GM12878 (cell line): ENCODE results near the gene MGAT4B. TPM values are rescaled to one million over a fixed set of nuclear protein-coding genes. Genes with fewer than 3 reads are reported as not detected.

ENCODE experiments used
- ATAC-seq: fragments of 200-7000 bp; cut with Tn5 transposase; 3 replicates; pipeline ENCODE4 v1.9.1; 2020; ENCODE audit warnings: mild to moderate bottlenecking, moderate library complexity
- BruUV-seq: library from RNA; stranded (reverse); fragments of 400-500 nt; replicated peaks from 2 replicates; lab custom pipeline; 2021; lab: Mats Ljungman, UMichigan
- CTCF ChIA-PET: fragments of 300-600 bp; sonication (Branson Sonifier 250); formaldehyde crosslinking; extraction: SDS; loops from one replicate; lab custom pipeline; 2021; ENCODE audit warnings: inconsistent platforms; lab: Yijun Ruan, JAX
- POLR2A ChIA-PET: fragments of 350-600 bp; formaldehyde crosslinking; extraction: SDS; loops from one replicate; lab custom pipeline; 2021; ENCODE audit warnings: inconsistent platforms; lab: Charles Lee
- RAD21 ChIA-PET: fragments of 300-600 bp; sonication (Branson Sonifier 250); formaldehyde crosslinking; loops from one replicate; lab custom pipeline; 2023; ENCODE audit warnings: antibody characterized with exemption; ENCODE audit not compliant: unreplicated experiment; lab: Charles Lee
- SMC1A ChIA-PET: fragments of 300-600 bp; sonication (Branson Sonifier 250); formaldehyde crosslinking; loops from one replicate; lab custom pipeline; 2023; ENCODE audit not compliant: unreplicated experiment, uncharacterized antibody; lab: Charles Lee
- DNase-seq: peaks from one replicate; pipeline ENCODE4 v3.0.0-alpha.2; 2011; ENCODE audit warnings: low read depth, low spot score
- FAIRE-seq: peaks from 3 replicates; lab custom pipeline; 2011; peaks lifted over from hg19 to GRCh38; lab: Jason Lieb, UNC
- H2AFZ ChIP-seq: 2 replicates; pipeline ENCODE4 v1.6.0; 2011; ENCODE audit warnings: low read depth, low read length, control low read depth; ENCODE audit not compliant: control insufficient read depth
- H3K27ac ChIP-seq: 2 replicates; pipeline ENCODE4 v1.5.1; 2011; ENCODE audit warnings: control low read depth; ENCODE audit not compliant: control insufficient read depth, insufficient read depth
- H3K27me3 ChIP-seq, 2 experiments: replicated peaks in 1 of 2; 2 replicates each; pipeline versions ENCODE4 v1.6.0 to v1.6.1; 2011; ENCODE audit warnings: low read length in 1 of 2; ENCODE audit not compliant: control insufficient read depth in 2 of 2, insufficient read depth in 2 of 2
- H3K36me3 ChIP-seq, 2 experiments: 2 replicates each; pipeline ENCODE4 v1.5.1; 2011; ENCODE audit warnings: low read length in 1 of 2; ENCODE audit not compliant: control insufficient read depth in 2 of 2, insufficient read depth in 2 of 2
- H3K4me1 ChIP-seq: 2 replicates; pipeline ENCODE4 v1.6.1; 2011; ENCODE audit warnings: mild to moderate bottlenecking, low read length, moderate library complexity, mixed read lengths; ENCODE audit not compliant: control insufficient read depth, insufficient read depth
- H3K4me2 ChIP-seq: 2 replicates; pipeline ENCODE4 v1.6.0; 2011; ENCODE audit warnings: control low read depth; ENCODE audit not compliant: control insufficient read depth, insufficient read depth
- H3K4me3 ChIP-seq: fragments of 200-600 bp; sonication (generic); 2 replicates; pipeline ENCODE4 v1.5.1; 2016
- H3K79me2 ChIP-seq: 2 replicates; pipeline ENCODE4 v1.6.0; 2011; ENCODE audit warnings: low read length; ENCODE audit not compliant: control insufficient read depth, insufficient read depth
- H3K9ac ChIP-seq: 2 replicates; pipeline ENCODE4 v1.8.0; 2011; ENCODE audit warnings: low read length, control low read depth, mixed read lengths; ENCODE audit not compliant: control insufficient read depth, insufficient read depth
- H3K9me3 ChIP-seq: replicated peaks from 3 replicates; pipeline ENCODE4 v1.5.1; 2011; ENCODE audit warnings: mild to moderate bottlenecking, low read length; ENCODE audit not compliant: control insufficient read depth, insufficient read depth
- H4K20me1 ChIP-seq: 2 replicates; pipeline ENCODE4 v1.6.0; 2011; ENCODE audit not compliant: control insufficient read depth, insufficient read depth
- CHD2 ChIP-seq: IDR thresholded peaks from 2 replicates; pipeline ENCODE4 v1.6.1; 2011; ENCODE audit warnings: low read depth, low read length, improper control_type of control experiment, borderline replicate concordance
- JUNB ChIP-seq: IDR thresholded peaks from 2 replicates; pipeline ENCODE4 v1.6.1; 2016; ENCODE audit warnings: antibody characterized with exemption, mild to moderate bottlenecking
- MEF2A ChIP-seq: IDR thresholded peaks from 2 replicates; pipeline ENCODE4 v1.6.1; 2011; ENCODE audit warnings: low read depth, mild to moderate bottlenecking, low read length, moderate library complexity; ENCODE audit not compliant: insufficient read depth
- MTA3 ChIP-seq: IDR thresholded peaks from 2 replicates; pipeline ENCODE4 v1.6.1; 2012; ENCODE audit warnings: low read length, inconsistent platforms, borderline replicate concordance
- MXI1 ChIP-seq: fragments of 150-350 bp; IDR thresholded peaks from 2 replicates; pipeline ENCODE4 v1.6.1; 2011; ENCODE audit warnings: low read depth, mild to moderate bottlenecking, inconsistent platforms, low read length, improper control_type of control experiment
- POLR2A ChIP-seq: IDR thresholded peaks from 2 replicates; pipeline ENCODE4 v1.6.1; 2011; ENCODE audit warnings: low read depth, mild to moderate bottlenecking, low read length
- RAD51 ChIP-seq: fragments of 450-650 bp; IDR thresholded peaks from 2 replicates; pipeline ENCODE4 v1.6.1; 2016; ENCODE audit warnings: moderate library complexity, mild to moderate bottlenecking, inconsistent platforms
- RELA ChIP-seq: fragments of 450-650 bp; IDR thresholded peaks from 2 replicates; pipeline ENCODE4 v1.8.0; 2014; ENCODE audit warnings: borderline replicate concordance; ENCODE audit not compliant: partially characterized antibody
- RFX5 ChIP-seq: IDR thresholded peaks from 2 replicates; pipeline ENCODE4 v1.6.1; 2011; ENCODE audit warnings: low read depth, low read length, improper control_type of control experiment
- SREBF2 ChIP-seq: IDR thresholded peaks from 2 replicates; pipeline ENCODE4 v1.6.1; 2012; ENCODE audit warnings: mild to moderate bottlenecking, low read length
- SUPT20H ChIP-seq: IDR thresholded peaks from 2 replicates; pipeline ENCODE4 v1.6.1; 2011; ENCODE audit warnings: low read depth, mild to moderate bottlenecking, low read length, moderate library complexity, borderline replicate concordance; ENCODE audit not compliant: control insufficient read depth
- USF2 ChIP-seq: IDR thresholded peaks from 2 replicates; pipeline ENCODE4 v1.6.1; 2011; ENCODE audit warnings: low read depth, low read length, improper control_type of control experiment, borderline replicate concordance
- WGBS: methylation state at CpG from one replicate; pipeline ENCODE4 v1.1.6; 2016; ENCODE audit warnings: low lambda C conversion rate; ENCODE audit not compliant: insufficient replicate concordance, insufficient coverage; ENCODE audit errors: missing lambda C conversion rate; 5-methylcytosine and 5-hydroxymethylcytosine counted together
- in situ Hi-C: fragments of 300-500 bp; cut with MboI; formaldehyde crosslinking; loops from 9 replicates; pipeline ENCODE4 v1.14.3; 2018; ENCODE audit warnings: mixed read lengths
- intact Hi-C: fragments of 100-400 bp; cut with micrococcal nuclease; formaldehyde crosslinking; loops from one replicate; pipeline ENCODE4 v1.14.2; 2022; ENCODE audit not compliant: unreplicated experiment
- polyA plus RNA-seq, 11 experiments: library from polyadenylated mRNA; depleted of rRNA in 4 of 11; unstranded in 6 of 11; stranded (reverse) in 5 of 11; fragments of >200 nt; fragmentation: Nextera tagmentation in 4 of 11; fragmentation: Illumina TruSeq in 1 of 11; extraction: Ambion mirVana in 4 of 11; extraction: Trizol in 1 of 11; gene quantifications; 1 replicate in 1 of 11; 2 replicates in 10 of 11; pipeline versions ENCODE4 v1.2.1 to v1.2.3, GENCODE V29; 2011 to 2016; ENCODE audit warnings: inconsistent platforms in 2 of 11, missing spikeins in 2 of 11, low read depth in 1 of 11
- total RNA-seq, 4 experiments: library from RNA; depleted of rRNA in 3 of 4; stranded (reverse); fragments of >200 nt in 3 of 4; fragmentation: Illumina TruSeq in 1 of 4; extraction: Trizol in 1 of 4; gene quantifications; 2 replicates each; pipeline versions ENCODE4 v1.2.1 to v1.2.3, GENCODE V29; 2013 to 2021
- TF ChIP-seq, protein P1 (sequence below): fragments of 150-350 bp; IDR thresholded peaks from 2 replicates; pipeline ENCODE4 v1.6.1; 2016; ENCODE audit warnings: low read depth, low read length
- TF ChIP-seq, protein P2 (sequence below): fragments of 450-650 bp; IDR thresholded peaks from 2 replicates; pipeline ENCODE4 v1.6.1; 2018; ENCODE audit warnings: mild to moderate bottlenecking, low read depth, moderate library complexity; ENCODE audit not compliant: partially characterized antibody

The MGAT4B gene
- total and polyA plus RNA-seq, 10 of the 15 experiments (the other 5 are each of a cell fraction or from before 2014, with no cell fraction given) = 0.60 to 82.5 (median 34.4) TPM; not detected in 1

DNA sequence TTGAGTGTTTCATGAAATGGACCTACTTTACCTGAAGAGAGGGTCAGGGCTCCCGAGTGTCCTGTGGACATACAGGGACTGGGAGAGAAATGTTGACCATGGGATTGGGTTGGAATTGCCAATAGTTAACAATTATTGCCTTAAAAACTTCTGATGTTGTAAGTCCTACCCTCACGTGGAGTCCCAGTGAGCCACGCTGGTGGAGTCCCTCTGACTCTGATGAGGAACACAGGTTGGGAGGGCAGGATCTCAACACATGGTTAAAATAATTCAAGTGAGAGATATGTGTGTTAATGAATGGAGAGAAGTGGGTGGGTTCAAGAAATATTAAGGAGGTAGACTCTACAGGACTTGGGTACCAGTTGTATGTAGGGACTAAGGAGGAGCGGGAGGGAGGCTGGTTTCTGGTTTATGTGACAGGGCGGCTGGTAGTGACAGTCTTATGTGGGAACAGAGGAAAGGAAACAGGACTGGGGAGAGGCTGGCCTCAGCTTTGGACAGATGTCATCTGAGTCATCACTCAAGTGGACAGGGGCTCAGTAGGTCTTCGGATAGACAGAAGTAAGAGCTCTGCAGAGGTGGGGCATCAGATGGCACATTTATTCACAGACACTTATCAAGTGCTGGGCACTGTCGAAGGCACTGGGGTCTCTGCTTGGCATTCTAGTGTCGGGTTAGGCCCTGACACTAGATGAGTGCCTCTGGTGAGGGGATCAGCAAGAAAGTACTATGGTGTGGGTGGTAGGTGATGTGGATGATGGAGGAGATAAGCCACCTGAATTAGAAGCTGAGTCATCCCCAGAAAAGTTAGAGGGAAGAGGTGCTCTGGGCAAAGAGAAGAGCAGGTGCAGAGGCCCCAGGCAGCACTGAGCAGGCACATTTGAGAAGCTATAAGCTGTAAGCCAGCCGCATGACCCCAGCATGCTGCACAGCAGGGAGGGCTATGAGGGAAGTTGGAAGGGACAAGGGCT lies 46.8 kb downstream of the MGAT4B start:
- RAD21 ChIA-PET = interaction anchor here (0.9 to 1.2 kb wide), 2 partner anchors 27 to 215 kb away, joined by 3 to 7 read pairs; partner anchors contain the start of gene MAML1
- SMC1A ChIA-PET = interaction anchor here (1.0 to 1.2 kb wide), 2 partner anchors 30 to 35 kb away, joined by 3 read pairs; no protein-coding TSS in a partner anchor
- no TSS peak for BruUV-seq
- Histone ChIP-seq H3K36me3 (no peaks in the 10 kb centered on the region), H4K20me1 (peaks cover 4% of the 10 kb centered on the region; the same call in 1 of the 2 replicates), H3K4me1 (peaks cover 30% of the 10 kb centered on the region), H3K79me2 (peaks cover 53% of the 10 kb centered on the region), H3K9me3 (no peaks in the 10 kb centered on the region), H3K9ac (no peak overlapping the region; the same call in 1 of the 2 replicates), H3K27ac (peak overlapping the region; percentile 55), H2AFZ (no peak overlapping the region), H3K27me3 (no peaks in the 10 kb centered on the region), H3K4me2 (peak overlapping the region; percentile 74), H3K4me3 (no peak overlapping the region)
- intact Hi-C loops (loop anchor here (5.0 to 10.0 kb wide), 2 partner anchors 37 to 215 kb away; no protein-coding TSS in a partner anchor), in situ Hi-C loops (no loop called here)
- DNase-seq (peak; percentile 32), FAIRE-seq (peak; percentile 61), ATAC-seq (peak; percentile 58)
- CTCF ChIA-PET = interaction anchor here (1.1 kb wide), 1 partner anchor 36 kb away, joined by 3 read pairs; no protein-coding TSS in a partner anchor
- WGBS = 52% methylated on average over 9 of the region's 9 CpGs
- POLR2A ChIA-PET = no interaction called here
- TF ChIP-seq, protein P1, sequence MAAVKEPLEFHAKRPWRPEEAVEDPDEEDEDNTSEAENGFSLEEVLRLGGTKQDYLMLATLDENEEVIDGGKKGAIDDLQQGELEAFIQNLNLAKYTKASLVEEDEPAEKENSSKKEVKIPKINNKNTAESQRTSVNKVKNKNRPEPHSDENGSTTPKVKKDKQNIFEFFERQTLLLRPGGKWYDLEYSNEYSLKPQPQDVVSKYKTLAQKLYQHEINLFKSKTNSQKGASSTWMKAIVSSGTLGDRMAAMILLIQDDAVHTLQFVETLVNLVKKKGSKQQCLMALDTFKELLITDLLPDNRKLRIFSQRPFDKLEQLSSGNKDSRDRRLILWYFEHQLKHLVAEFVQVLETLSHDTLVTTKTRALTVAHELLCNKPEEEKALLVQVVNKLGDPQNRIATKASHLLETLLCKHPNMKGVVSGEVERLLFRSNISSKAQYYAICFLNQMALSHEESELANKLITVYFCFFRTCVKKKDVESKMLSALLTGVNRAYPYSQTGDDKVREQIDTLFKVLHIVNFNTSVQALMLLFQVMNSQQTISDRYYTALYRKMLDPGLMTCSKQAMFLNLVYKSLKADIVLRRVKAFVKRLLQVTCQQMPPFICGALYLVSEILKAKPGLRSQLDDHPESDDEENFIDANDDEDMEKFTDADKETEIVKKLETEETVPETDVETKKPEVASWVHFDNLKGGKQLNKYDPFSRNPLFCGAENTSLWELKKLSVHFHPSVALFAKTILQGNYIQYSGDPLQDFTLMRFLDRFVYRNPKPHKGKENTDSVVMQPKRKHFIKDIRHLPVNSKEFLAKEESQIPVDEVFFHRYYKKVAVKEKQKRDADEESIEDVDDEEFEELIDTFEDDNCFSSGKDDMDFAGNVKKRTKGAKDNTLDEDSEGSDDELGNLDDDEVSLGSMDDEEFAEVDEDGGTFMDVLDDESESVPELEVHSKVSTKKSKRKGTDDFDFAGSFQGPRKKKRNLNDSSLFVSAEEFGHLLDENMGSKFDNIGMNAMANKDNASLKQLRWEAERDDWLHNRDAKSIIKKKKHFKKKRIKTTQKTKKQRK = no peak
- TF ChIP-seq RELA (no peak), MXI1 (no peak), USF2 (no peak), CHD2 (no peak), MTA3 (no peak), RFX5 (no peak), POLR2A (no peak), JUNB (peak; percentile 79), RAD51 (no peak), MEF2A (peak; percentile 79), SUPT20H (no peak), SREBF2 (no peak)
- TF ChIP-seq, protein P2, sequence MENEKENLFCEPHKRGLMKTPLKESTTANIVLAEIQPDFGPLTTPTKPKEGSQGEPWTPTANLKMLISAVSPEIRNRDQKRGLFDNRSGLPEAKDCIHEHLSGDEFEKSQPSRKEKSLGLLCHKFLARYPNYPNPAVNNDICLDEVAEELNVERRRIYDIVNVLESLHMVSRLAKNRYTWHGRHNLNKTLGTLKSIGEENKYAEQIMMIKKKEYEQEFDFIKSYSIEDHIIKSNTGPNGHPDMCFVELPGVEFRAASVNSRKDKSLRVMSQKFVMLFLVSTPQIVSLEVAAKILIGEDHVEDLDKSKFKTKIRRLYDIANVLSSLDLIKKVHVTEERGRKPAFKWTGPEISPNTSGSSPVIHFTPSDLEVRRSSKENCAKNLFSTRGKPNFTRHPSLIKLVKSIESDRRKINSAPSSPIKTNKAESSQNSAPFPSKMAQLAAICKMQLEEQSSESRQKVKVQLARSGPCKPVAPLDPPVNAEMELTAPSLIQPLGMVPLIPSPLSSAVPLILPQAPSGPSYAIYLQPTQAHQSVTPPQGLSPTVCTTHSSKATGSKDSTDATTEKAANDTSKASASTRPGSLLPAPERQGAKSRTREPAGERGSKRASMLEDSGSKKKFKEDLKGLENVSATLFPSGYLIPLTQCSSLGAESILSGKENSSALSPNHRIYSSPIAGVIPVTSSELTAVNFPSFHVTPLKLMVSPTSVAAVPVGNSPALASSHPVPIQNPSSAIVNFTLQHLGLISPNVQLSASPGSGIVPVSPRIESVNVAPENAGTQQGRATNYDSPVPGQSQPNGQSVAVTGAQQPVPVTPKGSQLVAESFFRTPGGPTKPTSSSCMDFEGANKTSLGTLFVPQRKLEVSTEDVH = no peak
